ENCODE data around the gene SOX15.
"Not testable (repeated sequence)": the region's sequence is repeated elsewhere in the genome, so short reads cannot be mapped to it uniquely, and the experiment has no call there.

The SOX15 gene

DNA sequence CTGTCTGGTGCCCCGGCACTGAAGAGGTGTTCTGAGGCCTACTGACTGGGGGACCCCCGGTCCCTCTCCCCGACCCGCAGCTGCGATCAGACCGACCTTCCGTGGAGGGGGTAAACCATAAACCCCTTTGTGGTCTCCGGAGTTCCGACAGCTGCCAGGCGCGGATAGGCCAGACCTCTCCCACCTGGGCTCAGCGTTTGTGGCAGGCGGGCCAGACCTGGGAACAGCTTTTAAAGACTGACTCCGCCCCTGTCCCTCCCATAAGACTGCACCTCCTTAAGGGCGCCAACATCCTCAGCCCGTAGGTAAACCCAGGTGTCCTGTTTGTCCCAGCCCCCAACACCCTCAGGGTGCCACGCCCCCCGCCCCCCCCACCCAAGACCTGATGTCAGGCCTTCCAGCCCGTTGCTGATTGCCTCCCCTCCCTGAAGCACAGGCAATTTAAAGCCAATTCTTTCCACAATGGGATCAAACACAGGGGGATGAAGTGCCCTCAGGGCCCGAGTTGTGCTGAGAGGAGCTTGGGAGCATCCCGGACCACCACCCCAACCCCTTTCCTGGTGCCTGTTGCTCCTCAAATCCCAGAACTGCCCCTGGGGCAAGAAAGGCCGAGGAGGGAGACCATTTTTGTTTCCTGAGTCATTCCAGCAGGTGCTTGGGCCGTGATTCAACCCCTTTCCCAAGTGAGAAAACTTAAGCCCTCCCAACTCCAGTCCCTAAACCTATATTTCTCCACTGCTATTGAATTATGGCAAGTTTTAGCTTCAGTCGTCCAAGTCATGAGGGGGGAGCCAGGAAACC, at the start of gene SOX15:
TSS of gene SOX15 (minus strand) at position 204 of the 801 bp plus-strand sequence. CDS start 418 bp downstream, outside the sequence.
- DNase-seq, result peak; percentile 72

GRCh38 chr17:7636163-7636562, 46.3 kb upstream of the SOX15 start:
- no peak for DNase-seq

GRCh38 chr17:7634384-7634783, 44.5 kb upstream of the SOX15 start:
- peak; percentile 26 for DNase-seq

- no peak for DNase-seq
Measured at GRCh38 chr17:7633093-7633492, 43.2 kb upstream of the SOX15 start.

GRCh38 chr17:7632492-7632894, 42.6 kb upstream of the SOX15 start:
- no peak for DNase-seq

DNA sequence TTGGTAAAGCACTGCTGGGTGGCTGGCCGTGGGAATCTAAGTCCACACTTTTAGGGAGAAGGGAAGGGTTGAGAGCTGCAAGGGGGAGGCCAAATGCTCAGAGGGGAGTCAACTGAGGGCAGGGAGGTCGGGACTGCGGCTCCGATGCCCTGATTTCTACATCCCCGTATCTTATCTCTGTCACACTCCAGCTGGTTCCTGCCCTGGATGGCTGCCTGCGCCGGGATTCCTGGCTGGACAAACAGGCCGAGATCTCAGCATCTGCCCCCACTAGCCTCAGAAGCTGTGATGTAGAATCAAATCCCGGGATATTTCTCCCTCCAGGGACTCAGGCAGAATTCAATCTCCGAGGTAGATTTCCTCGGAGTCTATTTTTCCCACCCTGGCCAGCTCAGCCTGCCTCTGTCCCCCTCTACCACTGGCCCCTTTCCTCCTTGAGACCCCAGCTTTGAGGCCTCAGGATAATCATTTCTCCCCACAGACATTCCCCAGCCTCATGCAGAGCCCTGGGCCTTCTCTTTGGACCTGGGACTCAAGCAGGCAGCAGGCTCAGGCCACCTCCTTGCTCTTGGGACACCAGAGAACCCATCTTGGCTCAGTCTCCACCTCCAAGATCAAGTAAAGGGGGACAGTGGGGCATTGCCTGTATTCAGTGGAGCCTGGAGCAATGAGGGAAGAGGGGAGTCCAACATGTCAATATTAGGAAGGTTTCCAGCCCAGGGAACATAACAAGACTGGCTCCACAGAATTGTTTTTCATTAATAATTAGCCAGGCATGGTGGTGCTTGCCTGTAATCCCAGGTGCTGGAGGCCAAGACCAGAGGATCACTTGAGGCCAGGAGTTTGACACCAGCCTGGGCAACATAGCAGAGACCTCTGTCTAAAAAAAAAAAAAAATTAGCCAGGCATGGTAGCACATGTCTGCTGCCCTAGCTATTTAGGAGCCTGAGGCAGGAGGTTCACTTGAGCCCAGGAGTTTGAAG, 41.8 kb upstream of the SOX15 start:
- no peak for DNase-seq

- DNase-seq, result no peak
Measured at GRCh38 chr17:7629939-7630571, 40.2 kb upstream of the SOX15 start, which contains the start of gene SHBG. SHBG (plus strand) TSS chr17:7630135; CDS start chr17:7630173, 38 bp downstream.

- peak; percentile 89 for DNase-seq
Measured at GRCh38 chr17:7627250-7628121, 37.6 kb upstream of the SOX15 start, which contains the start of gene SAT2. SAT2 (minus strand) TSS chr17:7627821; CDS start chr17:7627635, 186 bp downstream.

- no peak for DNase-seq
Measured at GRCh38 chr17:7626956-7627249, 37.0 kb upstream of the SOX15 start.

- DNase-seq, result no peak
Measured at GRCh38 chr17:7626307-7626706, 36.4 kb upstream of the SOX15 start.

DNA sequence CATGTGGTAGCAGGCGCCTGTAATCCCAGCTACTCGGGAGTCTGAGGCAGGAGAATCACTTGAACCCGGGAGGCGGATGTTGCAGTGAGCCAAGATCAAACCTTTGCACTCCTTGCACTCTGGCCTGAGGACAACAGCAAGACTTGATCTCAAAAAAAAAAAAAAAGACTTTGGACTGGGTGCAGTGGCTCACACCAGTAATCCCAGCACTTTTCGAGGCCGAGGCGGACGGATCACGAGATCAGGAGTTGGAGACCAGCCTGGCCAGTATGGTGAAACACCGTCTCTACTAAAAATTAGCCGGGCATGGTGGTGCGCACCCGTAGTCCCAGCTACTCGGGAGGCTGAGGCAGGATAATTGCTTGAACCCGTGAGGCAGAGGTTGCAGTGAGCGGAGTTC, 35.9 kb upstream of the SOX15 start:
- DNase-seq, result not testable (repeated sequence)

GRCh38 chr17:7623661-7624060, 33.8 kb upstream of the SOX15 start:
- DNase-seq, result no peak

DNA sequence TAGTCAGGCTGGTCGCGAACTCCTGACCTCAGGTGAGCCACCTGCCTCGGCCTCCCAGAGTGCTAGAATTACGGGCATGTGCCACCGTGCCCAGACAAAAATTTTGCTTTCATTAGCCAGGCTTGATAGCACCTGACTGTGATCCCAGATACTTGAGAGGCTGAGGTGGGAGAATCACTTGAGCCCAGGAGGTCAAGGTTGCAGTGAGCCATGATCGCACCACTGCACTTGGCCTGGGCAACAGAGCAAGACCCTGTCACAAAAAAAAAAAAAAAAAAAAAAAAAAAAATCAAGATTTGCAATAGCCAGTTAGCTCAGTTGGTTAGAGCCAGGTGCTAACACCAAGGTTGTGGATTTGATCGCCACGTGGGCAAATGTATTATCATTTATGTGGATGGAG, 30.9 kb upstream of the SOX15 start:
- DNase-seq, result no peak

DNA sequence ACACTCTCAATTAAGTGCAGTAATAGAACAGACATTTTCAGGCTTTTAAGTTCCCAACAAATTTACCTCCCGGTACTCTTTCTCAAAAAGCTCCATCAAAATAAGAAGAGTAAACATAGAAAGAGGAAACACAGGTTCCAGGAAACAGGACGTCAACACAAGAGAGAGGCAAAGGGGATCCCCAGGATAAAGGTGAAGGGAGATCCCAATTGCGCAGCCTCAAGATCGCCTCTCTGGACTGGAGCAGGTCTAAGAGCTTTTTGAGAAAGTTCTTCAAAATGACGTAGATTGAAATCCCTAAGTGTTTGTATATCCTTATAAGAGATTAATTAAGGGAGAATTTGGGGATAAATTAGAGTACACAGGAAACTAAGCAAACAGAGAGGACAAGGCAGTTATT, 28.7 kb upstream of the SOX15 start:
- DNase-seq, result no peak

GRCh38 chr17:7615265-7615747, 25.4 kb upstream of the SOX15 start:
- DNase-seq, result no peak

GRCh38 chr17:7614425-7615264, 24.8 kb upstream of the SOX15 start, which contains the start of gene FXR2:
FXR2 (minus strand) TSS chr17:7614897; CDS start chr17:7614532, 365 bp downstream.
- DNase-seq, result peak; percentile 100

DNA sequence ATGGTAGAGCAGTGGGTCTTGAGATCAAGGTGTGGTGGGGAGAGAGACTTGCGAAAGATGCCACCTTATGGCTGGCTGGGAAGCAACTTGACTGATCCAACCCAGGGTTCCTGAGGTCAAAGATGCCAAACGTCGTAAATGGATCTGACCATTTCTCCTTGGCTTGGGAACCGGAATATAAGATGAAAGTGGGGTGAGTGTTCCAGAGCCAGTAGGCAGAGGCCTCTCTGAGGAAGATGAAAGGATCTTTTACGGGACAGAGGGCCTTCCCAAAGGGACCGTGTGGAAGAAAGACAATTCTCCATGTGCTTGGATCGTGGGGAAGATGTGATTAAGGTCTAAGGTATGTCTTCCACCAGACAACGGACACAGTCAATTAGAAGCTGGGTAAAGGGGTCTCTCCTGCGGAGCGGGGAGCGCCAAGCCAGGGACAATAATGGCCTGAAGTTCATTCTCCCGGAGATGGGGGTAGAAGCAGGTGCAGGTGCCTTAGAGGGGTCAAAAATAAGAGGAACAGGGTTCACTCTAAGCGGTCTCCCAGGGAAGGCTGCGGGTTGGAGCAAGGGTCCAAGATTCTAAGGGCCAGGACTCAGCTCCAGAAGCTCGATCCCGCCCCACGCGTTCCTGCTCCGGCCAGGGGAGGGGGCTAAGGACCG, 24.0 kb upstream of the SOX15 start:
- DNase-seq, result no peak

DNA sequence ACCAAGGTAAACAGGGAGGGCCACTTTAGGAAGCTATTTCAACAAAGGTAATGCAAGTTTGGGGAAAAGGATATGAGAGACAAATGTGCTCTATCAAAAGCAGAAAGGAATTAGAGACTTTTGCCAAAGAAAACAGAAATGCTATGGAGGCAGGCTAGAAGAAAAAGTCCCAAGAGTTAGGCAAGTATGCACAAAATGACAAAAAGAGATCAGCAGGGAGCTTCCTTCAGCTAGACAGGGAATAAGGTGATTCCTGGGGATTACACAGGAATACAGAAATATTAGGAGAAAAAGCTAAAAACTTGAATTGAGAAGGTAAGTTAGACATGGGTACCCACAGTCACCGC, 22.4 kb upstream of the SOX15 start:
- DNase-seq, result no peak

DNA sequence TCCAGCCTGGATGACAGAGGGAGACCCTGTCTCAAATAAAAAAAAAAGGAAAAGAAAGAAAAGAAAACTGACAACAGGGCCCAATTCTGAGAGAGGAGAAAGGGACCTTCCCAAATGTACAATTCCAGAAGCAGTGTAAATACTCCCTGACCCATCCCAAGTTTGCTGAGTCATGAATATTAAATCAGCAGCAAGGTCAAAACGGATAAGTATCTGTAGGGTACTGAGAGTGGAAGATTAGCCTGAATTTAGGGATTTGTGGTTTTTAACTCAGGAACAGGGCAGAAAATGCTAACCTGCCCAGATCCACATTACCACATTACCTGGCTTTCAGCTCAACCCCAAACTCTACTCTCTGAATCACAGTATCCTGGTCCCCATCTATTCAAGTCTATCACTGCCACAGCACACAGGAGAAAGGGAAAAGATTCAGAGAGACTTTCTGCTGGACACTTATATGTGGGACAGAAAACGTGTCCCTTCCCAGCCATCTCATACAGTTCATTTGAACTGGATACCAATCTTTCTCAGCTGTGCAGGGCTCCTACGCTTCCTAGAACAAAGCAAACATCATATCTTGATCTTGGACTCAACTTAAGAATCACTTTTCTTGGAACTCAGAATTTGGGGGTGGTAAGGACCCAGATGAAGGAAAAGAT, 21.9 kb upstream of the SOX15 start:
- no peak for DNase-seq

DNA sequence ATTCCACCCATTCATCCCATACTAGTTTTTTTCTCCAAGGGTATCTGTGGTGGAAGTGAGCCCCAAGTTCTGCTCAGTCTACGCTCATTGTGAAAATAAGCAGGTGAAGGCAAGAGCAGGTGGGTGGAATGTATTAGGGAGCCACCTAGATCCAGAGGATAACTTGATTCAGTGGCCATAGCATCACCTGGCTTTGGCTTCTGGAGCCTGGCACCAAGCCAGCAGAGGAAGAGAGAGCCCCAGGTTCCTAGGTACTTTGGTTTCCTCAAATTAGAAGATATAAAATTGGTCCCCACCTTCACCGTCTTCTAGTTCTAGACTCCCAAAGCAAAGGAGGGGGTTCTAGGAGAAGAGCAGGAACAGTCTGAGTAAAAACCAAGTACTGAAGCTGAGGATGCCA, 20.7 kb upstream of the SOX15 start:
- peak; percentile 28 for DNase-seq

All from NCI-H1105 (cell line).